HG03521 (cell line): Measurements from ENCODE around the gene ZNF610.
A peak's percentile ranks its signal among the peaks of the same experiment; 100 is the strongest.
"Not testable (repeated sequence)": the region's sequence is repeated elsewhere in the genome, so short reads cannot be mapped to it uniquely, and the experiment has no call there.

ENCODE experiments used
- ATAC-seq: cut with Tn5 transposase; IDR thresholded peaks from one replicate; pipeline ENCODE4 v1.9.1; 2021; ENCODE audit warnings: mild to moderate bottlenecking, moderate library complexity; ENCODE audit not compliant: unreplicated experiment

Gene ZNF610

DNA sequence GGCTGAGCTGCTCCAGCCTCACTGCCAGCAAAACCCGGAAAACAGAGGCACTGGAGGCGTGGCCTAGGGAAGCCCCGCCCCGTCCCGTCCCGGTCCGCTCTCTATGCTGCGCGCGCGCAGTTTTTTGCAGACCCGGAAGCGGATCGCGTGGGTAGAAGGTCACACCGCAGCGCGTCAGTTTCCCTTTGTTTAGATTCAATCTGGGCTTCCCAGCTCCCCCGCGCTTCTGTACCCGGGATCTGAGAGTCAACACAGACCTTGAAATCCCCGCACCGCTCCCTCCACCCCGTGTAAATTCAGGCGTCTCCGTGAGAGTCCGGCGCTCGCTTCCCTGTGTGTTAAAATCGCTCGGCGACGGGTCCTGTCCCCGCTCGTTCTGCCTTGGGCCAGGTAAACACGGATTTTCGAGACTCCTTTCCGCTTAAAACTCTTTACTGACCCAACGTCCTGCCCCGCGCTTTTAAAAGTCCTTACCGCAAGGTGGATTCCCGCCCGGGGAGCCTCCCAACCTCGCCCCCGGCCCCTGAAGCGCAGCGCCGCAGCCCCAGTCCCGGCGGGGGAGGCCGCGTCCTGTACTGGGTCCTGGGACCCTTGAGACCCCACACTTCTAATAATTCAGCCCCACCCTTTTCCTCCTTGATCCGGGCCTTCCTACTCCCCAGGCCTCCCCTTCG, at the start of gene ZNF610:
Gene ZNF610, plus strand, starts transcription at position 127 of the 674 bp plus-strand sequence. CDS start 12,930 bp downstream, outside the sequence.
- no peak for ATAC-seq

DNA sequence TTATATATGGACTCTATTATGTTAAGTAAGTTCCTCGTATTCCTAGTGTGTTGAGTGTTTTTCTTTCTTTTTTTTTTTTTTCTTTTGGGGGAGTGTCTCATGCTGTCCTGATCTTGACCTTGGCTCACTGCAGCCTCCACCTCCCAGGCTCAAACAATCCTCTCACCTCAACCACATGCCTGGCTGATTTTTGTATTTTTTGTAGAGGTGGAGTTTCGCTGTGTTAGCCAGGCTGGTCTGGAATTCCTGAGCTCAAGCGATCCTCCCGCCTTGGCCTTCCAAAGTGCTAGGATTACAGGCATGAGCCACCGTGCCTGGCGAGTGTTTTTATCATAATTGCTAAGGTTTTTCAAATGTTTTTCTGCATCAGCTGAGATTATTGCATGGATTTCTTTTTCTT, 49.8 kb upstream of the ZNF610 start:
- no peak for ATAC-seq

DNA sequence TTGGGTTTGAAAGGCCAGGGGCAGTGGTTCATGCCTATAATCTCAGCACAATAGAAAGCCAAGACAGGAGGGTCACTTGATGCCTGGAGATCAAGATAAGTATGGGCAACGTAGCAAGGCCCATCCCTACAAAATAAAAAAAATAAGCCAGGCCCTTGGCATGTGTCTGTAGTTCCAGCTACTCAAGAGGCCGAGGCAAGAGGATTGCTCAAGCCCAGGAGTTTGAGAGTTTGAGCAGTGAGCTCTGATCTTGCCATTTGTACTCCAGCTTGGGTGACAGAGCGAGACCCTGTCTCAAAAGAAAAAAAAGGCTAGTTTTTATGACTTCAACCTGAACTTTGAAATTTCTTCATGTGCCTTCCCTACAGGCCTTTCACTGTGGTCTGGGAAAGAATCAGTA, 44.3 kb upstream of the ZNF610 start:
- ATAC-seq: no peak

DNA sequence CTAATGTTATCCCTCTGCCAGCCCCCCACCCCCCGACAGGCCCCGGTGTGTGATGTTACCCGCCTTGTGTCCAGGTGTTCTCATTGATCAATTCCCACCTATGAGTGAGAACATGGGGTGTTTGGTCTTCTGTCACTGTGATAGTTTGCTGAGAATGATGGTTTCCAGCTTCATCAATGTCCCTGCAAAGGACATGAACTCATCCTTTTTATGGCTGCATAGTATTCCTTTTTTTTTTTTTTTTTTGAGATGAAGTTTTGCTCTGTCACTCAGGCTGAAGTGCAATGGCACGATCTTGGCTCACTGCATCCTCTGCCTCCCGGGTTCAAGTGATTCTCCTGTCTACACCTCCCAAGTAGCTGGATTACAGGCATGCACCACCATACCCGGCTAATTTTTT, 43.1 kb upstream of the ZNF610 start:
- not testable (repeated sequence) for ATAC-seq

DNA sequence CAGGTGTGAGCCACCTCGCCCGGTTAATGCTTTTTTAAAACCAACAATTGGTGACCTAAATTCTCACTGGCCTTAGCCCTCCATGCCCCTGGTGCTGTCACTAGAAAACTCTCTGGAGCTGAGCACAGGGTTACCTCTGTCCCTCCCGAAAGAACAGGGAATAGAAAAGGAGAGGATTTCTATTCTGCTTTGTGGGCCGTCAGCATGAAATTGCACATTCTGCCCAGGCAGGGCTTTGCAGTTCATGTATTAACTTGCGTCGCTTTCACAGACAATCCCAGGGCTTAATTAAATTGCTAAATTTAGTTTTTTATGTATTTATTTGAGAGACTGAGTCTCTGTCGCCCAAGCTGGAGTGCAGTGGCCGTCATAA, 39.7 kb upstream of the ZNF610 start:
- no peak for ATAC-seq

DNA sequence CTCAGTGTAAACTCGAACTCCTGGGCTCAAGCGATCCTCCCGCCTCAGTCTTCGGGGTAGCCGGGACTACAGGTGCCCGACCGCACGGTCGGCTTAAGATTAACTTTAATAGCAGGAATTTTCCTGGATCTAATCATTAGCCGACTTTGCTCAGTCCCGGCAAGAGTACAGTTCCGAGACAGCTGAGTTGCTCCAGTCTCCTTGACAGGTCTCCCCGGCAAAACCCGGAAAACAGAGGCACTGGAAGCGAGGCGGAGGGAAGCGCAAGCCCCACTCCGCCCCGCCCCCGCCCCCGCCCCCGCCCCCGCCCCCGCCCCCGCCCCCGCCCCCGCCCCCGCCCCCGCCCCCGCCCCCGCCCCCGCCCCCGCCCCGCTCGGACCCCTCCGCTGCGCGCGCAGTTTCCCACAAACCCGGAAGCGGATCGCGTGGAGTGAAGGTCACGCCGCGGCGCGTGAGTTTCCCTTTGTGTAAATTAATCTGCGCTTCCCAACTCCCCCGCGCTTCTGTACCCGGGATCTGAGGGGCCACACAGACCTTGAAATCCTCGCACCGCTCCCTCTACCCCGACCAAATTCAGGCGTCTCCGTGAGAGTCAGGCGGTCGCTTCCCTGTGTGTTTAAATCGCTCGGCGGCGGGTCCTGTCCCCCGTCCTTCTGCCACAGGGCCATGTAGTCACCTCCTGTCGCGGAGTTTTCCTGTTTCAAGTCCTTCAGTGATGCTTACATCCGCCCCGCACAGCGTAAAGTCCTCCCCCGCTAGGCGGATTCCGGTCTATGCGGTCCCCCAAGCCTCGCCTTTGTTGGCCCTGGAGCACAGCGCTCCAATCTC, 39.1 kb upstream of the ZNF610 start, which contains the start of gene ZNF480:
Gene ZNF480, plus strand, starts transcription at position 397 of the 828 bp plus-strand sequence. CDS start 3,244 bp downstream, outside the sequence.
- ATAC-seq: peak; percentile 47

DNA sequence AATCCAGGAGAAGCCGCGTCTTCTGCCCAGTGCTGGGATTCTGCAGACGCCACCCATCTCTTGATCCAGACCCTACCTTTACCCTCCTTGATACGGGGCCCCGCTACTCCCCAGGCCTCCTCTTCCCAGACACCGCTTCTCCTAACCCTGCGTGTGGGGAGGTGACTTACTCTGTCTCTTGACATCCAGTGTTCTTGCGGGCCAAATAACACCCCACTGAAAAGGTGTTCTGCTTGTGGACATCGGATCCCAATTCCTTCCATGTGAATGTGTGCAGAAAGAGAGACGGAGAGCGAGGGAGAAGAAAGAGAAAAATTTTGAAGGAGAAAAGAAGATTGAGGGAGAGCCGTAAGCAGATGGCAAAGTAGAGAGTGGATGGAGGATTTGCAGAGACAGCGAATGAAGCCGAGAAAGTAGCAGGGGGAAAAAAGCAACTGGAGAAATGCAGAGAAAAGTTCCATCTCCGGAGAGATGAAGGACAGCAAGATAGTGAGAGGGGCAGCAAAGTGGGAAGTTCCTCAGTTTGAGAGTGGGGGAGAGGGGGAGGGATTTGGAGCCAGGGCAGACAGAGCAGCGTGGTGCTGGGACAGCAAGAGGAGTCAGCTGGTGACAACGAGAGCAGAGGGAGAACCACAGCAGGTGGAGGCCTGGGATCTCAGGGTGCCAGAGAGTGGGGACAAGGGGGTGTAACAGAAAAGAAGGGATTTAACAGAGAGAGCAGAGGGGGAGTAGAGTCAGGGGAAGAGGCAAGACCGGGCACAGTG, 38.3 kb upstream of the ZNF610 start:
- ATAC-seq: peak; percentile 17

DNA sequence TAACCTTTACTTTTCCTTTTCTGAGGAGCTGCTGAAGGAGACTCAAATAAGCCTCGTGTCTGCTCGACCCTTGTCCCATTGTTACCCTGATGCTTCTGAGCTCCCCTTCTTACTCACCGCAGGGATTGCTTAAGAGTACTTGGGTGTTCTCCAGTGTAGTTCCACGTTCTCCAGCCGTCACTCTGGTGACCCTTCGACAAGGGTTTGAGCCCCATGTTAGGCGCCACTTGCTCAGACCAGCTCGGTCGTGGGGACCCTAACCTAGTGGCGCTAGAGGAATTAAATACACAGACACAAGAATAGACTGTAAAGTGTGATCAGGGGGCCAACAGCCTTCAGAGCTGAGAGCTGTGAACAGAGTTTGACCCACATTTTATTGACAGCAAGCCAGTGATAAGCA, 28.8 kb upstream of the ZNF610 start:
- no peak for ATAC-seq

DNA sequence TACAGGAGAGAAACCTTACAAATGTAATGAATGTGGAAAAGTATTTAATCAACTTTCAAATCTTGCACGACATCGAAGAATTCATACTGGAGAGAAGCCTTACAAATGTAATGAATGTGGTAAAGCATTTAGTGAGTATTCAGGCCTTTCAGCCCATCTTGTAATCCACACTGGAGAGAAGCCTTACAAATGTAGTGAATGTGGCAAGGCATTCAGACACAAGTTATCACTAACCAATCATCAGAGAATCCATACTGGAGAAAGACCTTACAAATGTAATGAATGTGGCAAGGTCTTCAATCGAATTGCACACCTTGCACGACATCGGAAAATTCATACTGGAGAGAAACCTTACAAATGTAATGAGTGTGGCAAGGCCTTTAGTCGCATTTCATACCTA, 13.6 kb upstream of the ZNF610 start:
- ATAC-seq: no peak

DNA sequence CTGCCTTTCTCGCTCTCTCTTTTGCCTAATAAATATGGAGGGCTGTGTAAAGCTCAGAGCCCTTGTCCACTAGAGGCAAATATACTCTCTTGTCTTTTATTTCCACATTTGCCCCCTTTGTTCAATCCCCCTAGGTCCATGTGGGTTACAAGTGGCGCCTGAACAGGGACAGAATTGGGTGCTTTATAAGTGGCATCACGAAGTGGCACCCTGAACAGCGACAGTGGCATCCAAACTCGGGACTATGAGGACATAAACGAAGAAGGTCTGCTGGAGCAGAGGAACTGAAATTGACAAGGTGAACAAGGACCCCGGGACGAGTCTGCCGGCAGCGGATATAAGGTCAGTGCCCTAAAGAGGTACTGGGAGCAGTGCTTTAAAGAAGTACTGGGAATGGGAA, 4.3 kb upstream of the ZNF610 start:
- ATAC-seq: no peak

DNA sequence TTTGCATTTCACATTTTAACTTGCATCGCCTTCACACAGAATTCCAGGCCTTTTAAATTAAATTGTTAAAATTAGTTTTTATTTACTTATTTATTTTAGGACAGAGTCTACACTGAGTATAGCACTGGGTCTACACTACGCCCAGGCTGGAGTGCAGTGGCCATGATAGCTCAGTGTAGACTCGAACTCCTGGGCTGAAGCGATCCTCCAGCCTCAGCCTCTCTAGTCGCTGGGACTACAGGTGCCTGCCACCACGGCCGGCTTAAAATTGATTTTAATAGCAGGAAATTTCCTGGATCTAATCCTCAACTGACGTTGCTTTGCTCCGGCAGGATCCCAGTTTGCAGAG, 301 bp upstream of the ZNF610 start:
- ATAC-seq: no peak

DNA sequence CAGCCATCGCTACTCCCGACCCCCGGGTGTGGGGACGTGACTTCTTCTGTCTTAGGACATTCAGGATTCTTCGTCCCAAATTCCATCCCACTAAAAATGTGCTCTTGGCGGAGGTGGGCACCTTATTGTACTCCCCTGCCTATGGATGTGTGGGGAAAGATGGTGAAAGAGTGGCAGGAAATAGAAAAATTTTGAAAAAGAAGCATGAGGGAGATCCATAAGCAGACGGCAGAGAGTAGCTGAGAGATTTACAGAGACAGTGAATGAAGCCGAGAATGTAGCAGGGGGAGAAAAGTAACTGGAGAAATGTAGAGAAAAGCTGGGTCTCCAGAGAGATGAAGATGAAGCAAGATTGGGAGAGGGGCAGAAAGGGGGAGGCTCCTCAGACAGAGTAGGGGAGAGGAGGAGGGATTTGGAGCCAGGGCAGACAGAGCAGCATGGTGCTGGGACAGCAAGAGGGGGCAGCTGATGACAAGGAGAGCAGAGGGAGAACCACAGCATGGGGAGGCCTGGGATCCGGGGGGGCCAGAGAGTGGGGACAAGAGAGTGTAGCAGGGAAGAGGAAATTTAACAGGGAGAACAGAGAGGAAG, 843 bp downstream of the ZNF610 start:
- no peak for ATAC-seq

DNA sequence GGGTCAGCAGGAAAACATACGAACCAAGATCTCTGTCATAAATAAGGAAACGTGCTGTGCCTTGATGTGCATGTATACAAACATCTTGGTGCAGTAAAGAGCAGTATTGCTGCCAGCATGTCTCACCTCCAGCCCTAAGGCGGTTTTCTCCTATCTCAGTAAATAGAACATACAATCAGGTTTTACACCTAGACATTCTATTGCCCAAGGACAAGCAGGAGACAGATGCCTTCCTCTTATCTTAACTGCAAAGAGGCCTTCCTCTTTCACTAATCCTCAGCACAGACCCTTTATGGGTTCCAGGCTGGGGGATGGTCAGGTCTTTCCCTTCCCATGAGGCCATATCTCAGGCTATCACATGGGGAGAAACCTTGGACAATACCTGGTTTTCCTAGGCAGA, 3.0 kb downstream of the ZNF610 start:
- not testable (repeated sequence) for ATAC-seq

DNA sequence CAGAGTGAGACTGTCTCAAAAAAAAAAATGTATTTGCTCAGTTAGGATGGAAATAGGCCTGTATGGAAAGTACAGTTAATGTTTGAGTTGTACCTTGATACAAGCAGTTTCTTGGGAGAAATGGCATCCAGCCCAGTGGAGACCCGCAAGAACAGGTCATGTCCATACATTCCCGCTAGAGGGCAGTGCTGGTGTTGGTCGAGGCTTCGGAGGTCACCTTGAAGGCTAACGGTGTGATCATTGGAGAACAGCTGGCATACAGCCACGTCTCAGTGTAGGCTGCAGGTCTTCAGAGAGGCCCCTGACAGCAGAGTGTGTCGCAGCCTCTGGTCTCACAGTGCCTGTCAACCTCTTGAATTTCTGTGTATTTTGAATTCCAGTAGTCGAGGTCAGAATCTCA, 7.5 kb downstream of the ZNF610 start:
- no peak for ATAC-seq

DNA sequence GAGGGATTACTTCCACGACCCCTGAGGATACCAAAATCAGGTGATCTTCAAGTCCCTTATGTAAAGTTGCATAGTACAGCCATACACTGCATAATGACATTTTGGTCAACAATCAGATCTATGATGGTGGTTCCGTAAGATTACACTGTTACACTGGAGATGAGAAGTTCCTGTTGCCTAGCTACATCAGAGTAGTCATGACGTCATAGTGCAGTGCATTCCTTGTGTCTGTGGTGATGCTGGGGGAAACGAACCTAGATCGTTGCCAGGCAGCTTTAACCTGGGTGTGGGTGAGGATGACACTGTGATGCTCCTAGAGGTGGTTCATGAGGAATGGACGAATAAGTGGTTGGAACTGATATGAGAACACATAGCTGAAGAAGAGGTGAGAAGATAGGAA, 9.1 kb downstream of the ZNF610 start:
- ATAC-seq: no peak

DNA sequence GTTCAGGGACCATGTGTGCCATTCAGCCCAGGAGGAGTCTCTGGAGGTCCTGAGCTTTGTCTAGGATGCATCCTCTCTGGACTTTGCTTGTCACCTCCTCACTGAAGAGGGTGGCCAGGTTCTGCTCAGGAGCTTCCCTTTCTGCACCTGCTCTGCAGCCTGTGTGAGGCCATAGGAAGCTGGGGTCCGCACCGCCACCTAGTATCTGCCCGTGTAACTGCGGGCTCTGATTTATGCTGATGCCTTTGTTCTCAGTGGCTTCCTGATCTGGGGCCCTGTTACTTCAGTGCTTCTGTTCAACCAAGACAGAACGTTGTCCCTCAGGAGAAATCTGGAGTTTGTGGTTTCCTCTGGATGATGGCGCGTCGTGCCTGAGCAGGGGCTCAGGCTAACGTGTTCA, 15.5 kb downstream of the ZNF610 start:
- ATAC-seq: no peak

DNA sequence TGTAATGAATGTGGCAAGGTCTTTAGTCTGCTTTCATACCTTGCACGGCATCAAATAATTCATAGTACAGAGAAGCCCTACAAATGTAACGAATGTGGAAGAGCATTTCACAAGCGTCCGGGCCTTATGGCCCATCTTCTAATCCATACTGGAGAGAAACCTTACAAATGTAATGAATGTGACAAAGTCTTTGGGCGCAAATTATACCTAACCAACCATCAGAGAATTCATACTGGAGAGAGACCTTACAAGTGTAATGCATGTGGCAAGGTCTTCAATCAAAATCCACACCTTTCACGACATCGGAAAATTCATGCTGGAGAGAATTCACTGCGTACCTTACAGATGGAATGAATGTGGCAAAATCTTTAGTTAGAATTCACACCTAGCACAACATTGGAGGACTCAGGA, 30.4 kb downstream of the ZNF610 start:
- no peak for ATAC-seq

DNA sequence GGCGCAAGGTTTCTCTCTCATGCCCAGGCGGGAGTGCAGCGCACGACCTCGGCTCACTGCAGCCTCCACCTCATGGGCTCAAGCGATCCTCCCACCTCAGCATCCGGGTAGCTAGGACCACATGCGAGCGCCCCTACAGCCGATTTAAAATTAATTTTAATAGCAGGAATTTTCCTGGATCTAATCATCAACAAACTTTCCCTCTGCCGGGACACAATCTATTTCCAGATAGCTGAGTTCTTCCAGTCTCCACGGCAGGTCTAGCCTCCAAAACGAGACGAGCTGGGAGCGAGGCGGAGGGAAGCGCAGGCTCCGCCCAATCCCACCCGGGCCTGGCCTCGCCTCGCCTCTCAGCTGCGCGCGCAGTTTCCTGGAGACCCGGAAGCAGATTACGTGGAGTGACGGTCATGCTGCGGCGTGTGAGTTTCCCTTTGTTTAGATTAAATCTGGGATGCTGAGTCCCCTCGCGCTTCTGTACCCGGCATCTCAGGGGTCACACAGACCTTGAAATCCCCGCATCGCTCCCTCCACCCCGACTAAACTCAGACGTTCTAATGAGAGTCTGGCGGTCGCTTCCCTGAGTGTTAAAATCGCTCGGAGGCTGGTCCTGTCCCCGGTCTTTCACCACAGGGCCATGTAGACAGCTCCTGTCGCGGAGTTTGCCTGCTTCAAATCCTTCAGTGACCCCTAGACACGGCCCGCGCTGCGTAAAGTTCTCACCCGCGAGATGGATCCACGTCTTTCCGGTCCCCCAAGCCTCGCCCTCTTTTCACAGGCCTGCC, 33.7 kb downstream of the ZNF610 start, which contains the start of gene ZNF880:
Gene ZNF880, plus strand, starts transcription at position 365 of the 782 bp plus-strand sequence. Its CDS starts 43 bp downstream, at position 408.
- peak; percentile 72 for ATAC-seq

DNA sequence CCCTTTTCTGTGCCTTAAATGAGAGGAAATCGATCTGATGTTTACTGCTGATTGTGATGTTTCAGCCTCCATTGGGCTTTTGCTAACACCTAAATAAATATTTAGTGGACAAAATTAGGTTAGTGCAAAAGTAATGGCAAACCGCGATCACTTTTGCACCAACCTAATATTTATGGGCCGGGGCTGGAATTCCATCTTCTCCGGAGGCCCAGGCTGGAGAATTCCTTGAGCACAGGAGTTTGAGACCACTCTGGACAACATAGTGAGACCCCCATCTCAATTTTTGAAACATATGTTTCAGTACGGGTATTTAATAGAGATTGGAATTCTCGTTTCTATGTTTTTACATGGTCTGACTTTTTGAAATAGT, 34.3 kb downstream of the ZNF610 start:
- no peak for ATAC-seq

DNA sequence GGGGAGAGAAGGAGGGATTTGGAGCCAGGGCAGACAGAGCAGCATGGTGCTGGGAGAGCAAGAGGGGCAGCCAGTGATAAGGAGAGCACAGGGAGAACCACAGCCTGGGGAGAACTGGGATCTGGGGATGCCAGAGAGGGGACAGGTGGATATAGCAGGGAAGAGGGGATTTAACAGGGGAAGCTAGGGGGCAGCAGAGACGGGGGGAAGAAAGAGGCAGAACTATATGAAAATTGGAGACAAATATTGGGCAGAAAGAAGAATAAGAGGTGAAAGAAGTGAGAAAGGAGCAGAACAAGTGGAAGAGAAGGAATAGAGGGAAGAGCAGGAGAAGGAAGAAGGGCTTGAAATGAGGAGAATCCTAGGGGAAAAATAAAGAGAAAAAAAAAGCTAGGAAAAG, 55.1 kb downstream of the ZNF610 start:
- ATAC-seq: no peak
